ENCODE measurements around the gene BAIAP2L2. TPM values are rescaled to one million over a fixed set of nuclear protein-coding genes. Genes with fewer than 3 reads are reported as not detected.

BAIAP2L2 gene
- total and polyA plus RNA-seq, 2 donors (not counting 1 experiment from before 2014, with no cell fraction given), result 0.16 to 0.83 TPM

DNA sequence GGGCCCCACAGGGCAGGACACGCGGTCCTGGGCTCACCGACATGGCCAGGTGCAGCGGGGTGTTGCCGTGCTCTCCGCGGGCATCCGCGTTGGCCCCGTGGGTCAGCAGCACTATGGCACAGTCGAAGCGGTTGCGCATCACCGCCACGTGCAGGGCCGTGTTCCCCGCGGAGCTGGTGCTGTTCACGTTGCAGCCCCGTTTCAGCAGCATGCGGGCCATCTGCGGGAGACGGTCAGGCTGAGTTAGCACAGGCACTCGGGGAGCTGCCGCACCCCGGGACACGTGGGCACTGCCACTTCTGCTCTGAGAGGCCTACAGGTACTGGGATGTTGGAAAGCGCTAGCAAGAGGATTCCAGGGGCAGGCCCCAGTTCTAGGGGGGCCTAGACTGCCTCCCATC, 22.3 kb upstream of the BAIAP2L2 start:
- Histone ChIP-seq H3K4me2 (ENCODE audit: extremely low read depth, insufficient read depth, low read length) (no peak overlapping the region), H3K27me3 (ENCODE audit: control insufficient read depth, insufficient read depth, low read length) (no peaks in the 10 kb centered on the region), H3K9me3 (ENCODE audit: control insufficient read depth, insufficient read depth, low read depth, low read length) (no peaks in the 10 kb centered on the region), H3K79me2 (ENCODE audit: control insufficient read depth, insufficient read depth, low read length) (no peaks in the 10 kb centered on the region), H4K20me1 (ENCODE audit: control insufficient read depth, extremely low read depth, insufficient read depth, low read length) (no peaks in the 10 kb centered on the region), H3K4me1 (ENCODE audit: control insufficient read depth, extremely low read depth, insufficient read depth, low read length) (peaks cover 9% of the 10 kb centered on the region), H3K36me3 (ENCODE audit: control insufficient read depth, insufficient read depth, low read length) (no peaks in the 10 kb centered on the region), H2AFZ (ENCODE audit: low read length) (no peak overlapping the region), H3K27ac (ENCODE audit: insufficient read depth, low read length) (no peak overlapping the region), H3K9ac (ENCODE audit: insufficient read depth, low read length) (no peak overlapping the region), H3K4me3 (replicated peaks in 1 of 4; ENCODE audit: control extremely low read depth in 1 of 4, insufficient read depth in 1 of 4, low read depth in 3 of 4, low read length in 4 of 4) (no peak overlapping the region)
- TF ChIP-seq, protein P1, sequence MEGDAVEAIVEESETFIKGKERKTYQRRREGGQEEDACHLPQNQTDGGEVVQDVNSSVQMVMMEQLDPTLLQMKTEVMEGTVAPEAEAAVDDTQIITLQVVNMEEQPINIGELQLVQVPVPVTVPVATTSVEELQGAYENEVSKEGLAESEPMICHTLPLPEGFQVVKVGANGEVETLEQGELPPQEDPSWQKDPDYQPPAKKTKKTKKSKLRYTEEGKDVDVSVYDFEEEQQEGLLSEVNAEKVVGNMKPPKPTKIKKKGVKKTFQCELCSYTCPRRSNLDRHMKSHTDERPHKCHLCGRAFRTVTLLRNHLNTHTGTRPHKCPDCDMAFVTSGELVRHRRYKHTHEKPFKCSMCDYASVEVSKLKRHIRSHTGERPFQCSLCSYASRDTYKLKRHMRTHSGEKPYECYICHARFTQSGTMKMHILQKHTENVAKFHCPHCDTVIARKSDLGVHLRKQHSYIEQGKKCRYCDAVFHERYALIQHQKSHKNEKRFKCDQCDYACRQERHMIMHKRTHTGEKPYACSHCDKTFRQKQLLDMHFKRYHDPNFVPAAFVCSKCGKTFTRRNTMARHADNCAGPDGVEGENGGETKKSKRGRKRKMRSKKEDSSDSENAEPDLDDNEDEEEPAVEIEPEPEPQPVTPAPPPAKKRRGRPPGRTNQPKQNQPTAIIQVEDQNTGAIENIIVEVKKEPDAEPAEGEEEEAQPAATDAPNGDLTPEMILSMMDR (conservative IDR thresholded peaks at IDR 0.05 in 1 of 2, IDR thresholded peaks at IDR 0.05 in 1 of 2; ENCODE audit: low read depth in 1 of 2, low read length in 2 of 2), result no peak
- TF ChIP-seq EZH2 (IDR thresholded peaks at IDR 0.05; ENCODE audit: low read length, missing control alignments), result no peak
- DNase-seq (ENCODE audit: low read depth in 2 of 2), result no peak

- TF ChIP-seq, protein P1 (conservative IDR thresholded peaks at IDR 0.05 in 1 of 2, IDR thresholded peaks at IDR 0.05 in 1 of 2; ENCODE audit: low read depth in 1 of 2, low read length in 2 of 2), result no peak
- no peak for TF ChIP-seq EZH2 (IDR thresholded peaks at IDR 0.05; ENCODE audit: low read length, missing control alignments)
- H3K4me1 ChIP-seq (ENCODE audit: control insufficient read depth, extremely low read depth, insufficient read depth, low read length), result peaks cover 9% of the 10 kb centered on the region
- no peaks in the 10 kb centered on the region for H3K36me3 ChIP-seq (ENCODE audit: control insufficient read depth, insufficient read depth, low read length)
- no peaks in the 10 kb centered on the region for H3K9me3 ChIP-seq (ENCODE audit: control insufficient read depth, insufficient read depth, low read depth, low read length)
- H3K79me2 ChIP-seq (ENCODE audit: control insufficient read depth, insufficient read depth, low read length), result no peaks in the 10 kb centered on the region
- H4K20me1 ChIP-seq (ENCODE audit: control insufficient read depth, extremely low read depth, insufficient read depth, low read length), result no peaks in the 10 kb centered on the region
- H3K9ac ChIP-seq (ENCODE audit: insufficient read depth, low read length), result no peak overlapping the region
- no peak for DNase-seq (ENCODE audit: low read depth in 2 of 2)
- H2AFZ ChIP-seq (ENCODE audit: low read length), result no peak overlapping the region
- H3K27ac ChIP-seq (ENCODE audit: insufficient read depth, low read length), result no peak overlapping the region
- H3K27me3 ChIP-seq (ENCODE audit: control insufficient read depth, insufficient read depth, low read length), result no peaks in the 10 kb centered on the region
- H3K4me2 ChIP-seq (ENCODE audit: extremely low read depth, insufficient read depth, low read length), result no peak overlapping the region
- H3K4me3 ChIP-seq (replicated peaks in 1 of 4; ENCODE audit: control extremely low read depth in 1 of 4, insufficient read depth in 1 of 4, low read depth in 3 of 4, low read length in 4 of 4), result no peak overlapping the region
Measured at GRCh38 chr22:38132136-38132535, 21.7 kb upstream of the BAIAP2L2 start.

DNA sequence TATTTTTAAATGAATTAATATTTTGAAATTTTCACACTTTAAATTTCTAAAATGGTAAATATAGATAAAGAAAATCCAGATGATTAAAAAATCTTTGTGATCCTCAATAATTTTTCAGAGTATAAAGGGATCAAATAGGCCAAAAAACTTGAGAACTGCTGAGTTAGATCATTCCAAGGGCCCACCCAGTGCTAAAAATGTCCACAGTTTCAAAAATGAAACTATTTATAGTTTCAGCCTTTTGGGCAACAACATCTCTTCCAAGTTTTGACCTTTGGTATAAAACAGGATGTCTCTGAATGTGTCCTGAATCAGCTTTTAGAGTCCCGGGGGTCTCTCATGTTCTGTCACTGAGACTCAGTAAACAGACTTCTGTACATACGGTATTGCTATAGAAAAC, 20.9 kb upstream of the BAIAP2L2 start:
- Histone ChIP-seq H3K79me2 (ENCODE audit: control insufficient read depth, insufficient read depth, low read length) (no peaks in the 10 kb centered on the region), H3K4me1 (ENCODE audit: control insufficient read depth, extremely low read depth, insufficient read depth, low read length) (peaks cover 9% of the 10 kb centered on the region), H3K4me2 (ENCODE audit: extremely low read depth, insufficient read depth, low read length) (no peak overlapping the region), H3K27me3 (ENCODE audit: control insufficient read depth, insufficient read depth, low read length) (no peaks in the 10 kb centered on the region), H3K4me3 (replicated peaks in 1 of 4; ENCODE audit: control extremely low read depth in 1 of 4, insufficient read depth in 1 of 4, low read depth in 3 of 4, low read length in 4 of 4) (no peak overlapping the region), H3K9ac (ENCODE audit: insufficient read depth, low read length) (no peak overlapping the region), H3K9me3 (ENCODE audit: control insufficient read depth, insufficient read depth, low read depth, low read length) (no peaks in the 10 kb centered on the region), H3K27ac (ENCODE audit: insufficient read depth, low read length) (no peak overlapping the region), H2AFZ (ENCODE audit: low read length) (no peak overlapping the region), H4K20me1 (ENCODE audit: control insufficient read depth, extremely low read depth, insufficient read depth, low read length) (no peaks in the 10 kb centered on the region), H3K36me3 (ENCODE audit: control insufficient read depth, insufficient read depth, low read length) (no peaks in the 10 kb centered on the region)
- DNase-seq (ENCODE audit: low read depth in 2 of 2), result no peak
- no peak for TF ChIP-seq EZH2 (IDR thresholded peaks at IDR 0.05; ENCODE audit: low read length, missing control alignments)
- TF ChIP-seq, protein P1 (conservative IDR thresholded peaks at IDR 0.05 in 1 of 2, IDR thresholded peaks at IDR 0.05 in 1 of 2; ENCODE audit: low read depth in 1 of 2, low read length in 2 of 2), result no peak

All from fibroblast of lung (primary cell).